ENCODE measurements around the gene TEX51.

Gene TEX51

DNA sequence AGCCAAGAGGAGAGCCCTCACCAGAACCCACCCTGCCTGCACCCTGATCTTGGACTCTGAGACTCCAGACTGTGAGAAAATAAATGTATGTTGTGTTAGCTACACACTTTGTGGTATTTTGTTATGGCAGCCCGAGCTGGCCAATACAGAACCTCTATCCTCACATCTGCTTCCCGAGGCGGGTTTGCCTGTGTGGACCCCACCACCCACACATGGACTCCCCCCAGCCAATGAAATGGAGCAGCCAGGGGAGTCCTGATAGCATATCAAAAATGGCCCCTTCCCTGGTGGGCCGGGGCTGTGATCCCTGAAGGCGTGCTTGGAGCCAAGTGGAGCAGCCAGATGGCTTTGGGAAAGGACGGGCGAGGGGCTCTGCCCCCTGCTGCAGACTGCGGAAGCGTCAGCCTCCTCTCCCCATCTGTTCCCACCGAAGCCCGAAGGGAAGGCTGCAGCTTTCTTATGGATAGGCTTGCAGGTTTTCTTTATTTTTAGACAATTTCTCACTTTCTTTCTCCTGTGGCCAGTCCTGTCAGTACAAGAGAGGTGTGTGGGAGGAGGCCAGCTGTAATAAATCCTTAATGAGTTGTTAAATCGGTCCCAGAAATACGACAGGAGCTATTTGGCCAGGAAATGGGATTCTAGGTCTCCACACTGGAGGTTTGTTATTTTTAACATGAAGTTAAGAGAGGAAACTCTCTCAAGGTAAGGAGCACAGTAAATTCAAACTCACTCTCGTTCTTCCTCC, 34.4 kb downstream of the TEX51 start:
- no peak for DNase-seq (ENCODE audit: low read depth in 1 of 2, low spot score in 1 of 2)
- H3K27me3 ChIP-seq (ENCODE audit: insufficient read depth, poor library complexity, severe bottlenecking): peaks cover 5% of the 10 kb centered on the region

DNA sequence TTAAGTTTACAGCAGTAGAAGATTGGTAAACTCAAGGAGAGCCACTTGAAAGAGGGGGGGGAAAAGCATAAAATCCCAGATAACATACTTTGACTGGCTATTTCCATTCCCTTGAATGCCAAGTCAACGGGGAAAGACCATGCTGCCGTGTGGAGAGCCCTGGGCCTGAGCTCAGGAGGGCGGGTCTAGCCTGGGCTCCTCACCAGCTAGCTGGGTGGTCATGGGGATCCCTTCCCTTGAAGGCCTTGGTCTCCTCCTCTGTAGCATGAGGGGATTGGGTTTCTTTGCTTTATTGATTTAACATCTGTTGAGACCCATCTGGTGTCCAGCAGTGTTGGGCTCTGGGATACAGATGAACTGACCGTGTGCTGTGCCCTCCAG, 35.0 kb downstream of the TEX51 start:
- H3K27me3 ChIP-seq (ENCODE audit: insufficient read depth, poor library complexity, severe bottlenecking): peaks cover 5% of the 10 kb centered on the region
- H3K27ac ChIP-seq (replicated peaks): no peak overlapping the region
- TF ChIP-seq, protein P1, sequence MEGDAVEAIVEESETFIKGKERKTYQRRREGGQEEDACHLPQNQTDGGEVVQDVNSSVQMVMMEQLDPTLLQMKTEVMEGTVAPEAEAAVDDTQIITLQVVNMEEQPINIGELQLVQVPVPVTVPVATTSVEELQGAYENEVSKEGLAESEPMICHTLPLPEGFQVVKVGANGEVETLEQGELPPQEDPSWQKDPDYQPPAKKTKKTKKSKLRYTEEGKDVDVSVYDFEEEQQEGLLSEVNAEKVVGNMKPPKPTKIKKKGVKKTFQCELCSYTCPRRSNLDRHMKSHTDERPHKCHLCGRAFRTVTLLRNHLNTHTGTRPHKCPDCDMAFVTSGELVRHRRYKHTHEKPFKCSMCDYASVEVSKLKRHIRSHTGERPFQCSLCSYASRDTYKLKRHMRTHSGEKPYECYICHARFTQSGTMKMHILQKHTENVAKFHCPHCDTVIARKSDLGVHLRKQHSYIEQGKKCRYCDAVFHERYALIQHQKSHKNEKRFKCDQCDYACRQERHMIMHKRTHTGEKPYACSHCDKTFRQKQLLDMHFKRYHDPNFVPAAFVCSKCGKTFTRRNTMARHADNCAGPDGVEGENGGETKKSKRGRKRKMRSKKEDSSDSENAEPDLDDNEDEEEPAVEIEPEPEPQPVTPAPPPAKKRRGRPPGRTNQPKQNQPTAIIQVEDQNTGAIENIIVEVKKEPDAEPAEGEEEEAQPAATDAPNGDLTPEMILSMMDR (IDR thresholded peaks at IDR 0.05; ENCODE audit: insufficient read depth, low read length): no peak
- TF ChIP-seq GABPA (IDR thresholded peaks at IDR 0.05; ENCODE audit: low read depth): no peak
- TF ChIP-seq, protein P2, sequence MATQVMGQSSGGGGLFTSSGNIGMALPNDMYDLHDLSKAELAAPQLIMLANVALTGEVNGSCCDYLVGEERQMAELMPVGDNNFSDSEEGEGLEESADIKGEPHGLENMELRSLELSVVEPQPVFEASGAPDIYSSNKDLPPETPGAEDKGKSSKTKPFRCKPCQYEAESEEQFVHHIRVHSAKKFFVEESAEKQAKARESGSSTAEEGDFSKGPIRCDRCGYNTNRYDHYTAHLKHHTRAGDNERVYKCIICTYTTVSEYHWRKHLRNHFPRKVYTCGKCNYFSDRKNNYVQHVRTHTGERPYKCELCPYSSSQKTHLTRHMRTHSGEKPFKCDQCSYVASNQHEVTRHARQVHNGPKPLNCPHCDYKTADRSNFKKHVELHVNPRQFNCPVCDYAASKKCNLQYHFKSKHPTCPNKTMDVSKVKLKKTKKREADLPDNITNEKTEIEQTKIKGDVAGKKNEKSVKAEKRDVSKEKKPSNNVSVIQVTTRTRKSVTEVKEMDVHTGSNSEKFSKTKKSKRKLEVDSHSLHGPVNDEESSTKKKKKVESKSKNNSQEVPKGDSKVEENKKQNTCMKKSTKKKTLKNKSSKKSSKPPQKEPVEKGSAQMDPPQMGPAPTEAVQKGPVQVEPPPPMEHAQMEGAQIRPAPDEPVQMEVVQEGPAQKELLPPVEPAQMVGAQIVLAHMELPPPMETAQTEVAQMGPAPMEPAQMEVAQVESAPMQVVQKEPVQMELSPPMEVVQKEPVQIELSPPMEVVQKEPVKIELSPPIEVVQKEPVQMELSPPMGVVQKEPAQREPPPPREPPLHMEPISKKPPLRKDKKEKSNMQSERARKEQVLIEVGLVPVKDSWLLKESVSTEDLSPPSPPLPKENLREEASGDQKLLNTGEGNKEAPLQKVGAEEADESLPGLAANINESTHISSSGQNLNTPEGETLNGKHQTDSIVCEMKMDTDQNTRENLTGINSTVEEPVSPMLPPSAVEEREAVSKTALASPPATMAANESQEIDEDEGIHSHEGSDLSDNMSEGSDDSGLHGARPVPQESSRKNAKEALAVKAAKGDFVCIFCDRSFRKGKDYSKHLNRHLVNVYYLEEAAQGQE (IDR thresholded peaks at IDR 0.05; ENCODE audit: insufficient replicate concordance, low read depth): no peak
- no peak for TF ChIP-seq POLR2AphosphoS5 (IDR thresholded peaks at IDR 0.05; ENCODE audit: low read depth)
- no peak for TF ChIP-seq SPI1 (IDR thresholded peaks at IDR 0.05; ENCODE audit: borderline replicate concordance, low read depth)
- DNase-seq (ENCODE audit: low read depth in 1 of 2, low spot score in 1 of 2): no peak
- H3K4me3 ChIP-seq (replicated peaks; ENCODE audit: insufficient read depth, low read length): no peak overlapping the region

More for the DNA sequence above, 34.4 kb downstream of the TEX51 start:
- Histone ChIP-seq H3K4me3 (replicated peaks; ENCODE audit: insufficient read depth, low read length) (no peak overlapping the region), H3K27ac (replicated peaks) (no peak overlapping the region)
- no peak for TF ChIP-seq SPI1 (IDR thresholded peaks at IDR 0.05; ENCODE audit: borderline replicate concordance, low read depth)
- no peak for TF ChIP-seq GABPA (IDR thresholded peaks at IDR 0.05; ENCODE audit: low read depth)
- TF ChIP-seq, protein P2 (IDR thresholded peaks at IDR 0.05; ENCODE audit: insufficient replicate concordance, low read depth): no peak
- TF ChIP-seq, protein P1 (IDR thresholded peaks at IDR 0.05; ENCODE audit: insufficient read depth, low read length): no peak
- no peak for TF ChIP-seq POLR2AphosphoS5 (IDR thresholded peaks at IDR 0.05; ENCODE audit: low read depth)

DNA sequence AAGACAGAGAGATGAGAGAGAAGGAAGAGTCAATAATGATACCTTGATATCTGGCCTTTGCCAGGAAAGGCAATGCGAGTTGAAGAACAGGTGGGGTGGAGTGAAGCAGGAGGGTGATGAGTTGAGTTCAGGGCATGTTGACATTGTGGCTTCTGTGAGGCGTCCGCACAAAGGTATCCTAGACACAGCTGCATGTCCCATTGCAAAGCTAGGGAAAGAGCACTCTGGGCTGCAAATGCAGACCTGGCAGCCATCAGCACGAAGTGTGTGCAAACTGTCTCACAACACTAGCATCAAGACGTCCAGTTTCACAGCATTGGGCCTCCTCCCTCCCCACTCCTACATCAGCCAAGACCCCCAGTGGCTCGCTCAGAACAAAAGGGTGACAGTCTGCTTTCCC, 36.1 kb downstream of the TEX51 start:
- Histone ChIP-seq H3K27me3 (ENCODE audit: insufficient read depth, poor library complexity, severe bottlenecking) (peaks cover 5% of the 10 kb centered on the region), H3K4me3 (replicated peaks; ENCODE audit: insufficient read depth, low read length) (no peak overlapping the region), H3K27ac (replicated peaks) (no peak overlapping the region)
- TF ChIP-seq, protein P2 (IDR thresholded peaks at IDR 0.05; ENCODE audit: insufficient replicate concordance, low read depth): no peak
- no peak for TF ChIP-seq POLR2AphosphoS5 (IDR thresholded peaks at IDR 0.05; ENCODE audit: low read depth)
- TF ChIP-seq, protein P1 (IDR thresholded peaks at IDR 0.05; ENCODE audit: insufficient read depth, low read length): no peak
- TF ChIP-seq GABPA (IDR thresholded peaks at IDR 0.05; ENCODE audit: low read depth): no peak
- TF ChIP-seq SPI1 (IDR thresholded peaks at IDR 0.05; ENCODE audit: borderline replicate concordance, low read depth): no peak
- DNase-seq (ENCODE audit: low read depth in 1 of 2, low spot score in 1 of 2): no peak

Measured in HL-60 (cell line).